HG03442 (cell line): ENCODE data around the gene B3GALNT2.
"Not testable (repeated sequence)": the region's sequence is repeated elsewhere in the genome, so short reads cannot be mapped to it uniquely, and the experiment has no call there.

ENCODE experiments used
- ATAC-seq: cut with Tn5 transposase; IDR thresholded peaks from one replicate; pipeline ENCODE4 v1.9.1; 2021; ENCODE audit warnings: mild to moderate bottlenecking, moderate library complexity; ENCODE audit not compliant: unreplicated experiment

Gene B3GALNT2

DNA sequence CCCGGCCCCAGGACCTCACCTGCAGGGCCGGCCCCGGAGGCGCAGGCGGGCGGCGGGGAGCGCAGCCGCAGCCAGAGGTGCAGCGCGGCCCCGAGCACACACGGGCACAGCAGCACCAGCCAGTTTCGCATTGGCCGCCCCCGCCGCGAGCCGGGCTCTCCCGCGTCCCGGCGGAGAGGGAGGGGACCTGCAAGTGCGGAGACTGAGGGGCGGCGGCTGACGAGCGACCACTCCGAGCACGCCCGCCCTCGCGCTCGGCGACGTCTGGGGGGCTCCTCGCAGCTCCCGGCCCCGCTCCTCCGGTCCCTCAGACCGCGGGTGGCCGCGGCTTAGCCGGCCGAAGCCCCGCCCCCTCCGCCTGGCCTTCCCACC lies at the start of gene B3GALNT2:
B3GALNT2 (minus strand) TSS at position 331 of the 372 bp plus-strand sequence; CDS start at position 131, 200 bp downstream.
- ATAC-seq: peak; percentile 32

GRCh38 chr1:235553112-235553551 lies 48.9 kb upstream of the B3GALNT2 start:
- no peak for ATAC-seq

DNA sequence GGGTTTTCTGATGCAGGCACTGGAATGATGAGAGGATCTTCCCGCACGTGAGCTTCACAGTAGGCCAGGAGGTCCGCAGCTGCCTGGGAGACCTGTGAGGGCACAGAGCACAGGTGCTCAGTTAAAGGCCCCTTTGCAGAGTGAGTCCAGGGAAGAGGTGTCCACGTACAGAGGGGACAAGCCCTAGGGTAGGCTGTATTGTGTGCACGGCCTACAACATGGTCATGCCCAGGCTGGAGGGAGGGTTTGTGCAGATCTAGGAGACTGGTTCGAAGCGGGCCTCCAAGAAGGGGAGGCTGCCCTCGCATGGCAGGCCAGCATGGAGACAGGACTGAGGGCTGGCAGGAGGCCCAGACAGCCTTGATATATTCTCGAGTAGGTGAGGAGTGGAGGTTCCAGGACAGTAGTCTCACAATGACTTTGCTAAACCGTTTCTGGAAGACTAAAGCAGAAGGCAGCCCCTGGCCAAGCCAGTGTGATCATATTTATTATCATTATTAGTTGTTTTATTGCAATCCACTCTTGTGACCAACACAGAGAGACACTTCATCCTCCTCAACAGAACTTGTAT lies 48.0 kb upstream of the B3GALNT2 start:
- ATAC-seq: no peak

GRCh38 chr1:235549351-235550139 lies 45.3 kb upstream of the B3GALNT2 start:
- ATAC-seq: no peak

DNA sequence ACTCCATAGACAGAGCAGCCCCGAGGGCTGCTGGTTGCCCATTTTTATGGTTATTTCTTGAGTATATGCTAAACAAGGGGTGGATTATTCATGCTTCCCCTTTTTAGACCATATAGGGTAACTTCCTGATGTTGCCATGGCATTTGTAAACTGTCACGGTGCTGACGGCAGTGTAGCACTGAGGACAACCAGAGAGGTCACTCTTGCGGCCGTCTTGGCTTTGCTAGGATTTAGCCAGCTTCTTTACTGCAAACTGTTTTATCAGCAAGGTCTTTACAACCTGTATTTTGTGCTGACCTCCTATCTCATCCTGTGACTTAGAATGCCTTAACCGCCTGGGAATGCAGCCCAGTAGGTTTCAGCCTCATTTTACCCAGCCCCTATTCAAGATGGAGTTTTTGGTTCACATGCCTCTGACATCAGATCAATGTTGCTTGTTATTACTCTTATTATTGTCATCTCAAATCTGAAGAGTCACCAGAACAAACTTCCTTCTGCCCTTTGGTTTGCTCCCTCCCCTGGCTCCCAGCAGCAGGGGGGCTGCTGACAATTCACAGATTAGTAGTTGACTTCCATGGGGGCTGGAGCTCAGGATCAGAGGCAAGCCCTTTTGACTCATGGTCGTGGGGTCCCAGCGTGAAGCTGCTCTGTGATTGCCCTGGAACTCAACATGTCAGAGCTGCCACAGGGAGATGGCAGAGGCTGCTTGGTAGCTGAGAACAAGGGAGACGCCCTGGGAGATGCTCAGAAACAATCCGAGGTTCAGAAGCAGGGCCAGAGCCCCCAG lies 42.3 kb upstream of the B3GALNT2 start:
- not testable (repeated sequence) for ATAC-seq

DNA sequence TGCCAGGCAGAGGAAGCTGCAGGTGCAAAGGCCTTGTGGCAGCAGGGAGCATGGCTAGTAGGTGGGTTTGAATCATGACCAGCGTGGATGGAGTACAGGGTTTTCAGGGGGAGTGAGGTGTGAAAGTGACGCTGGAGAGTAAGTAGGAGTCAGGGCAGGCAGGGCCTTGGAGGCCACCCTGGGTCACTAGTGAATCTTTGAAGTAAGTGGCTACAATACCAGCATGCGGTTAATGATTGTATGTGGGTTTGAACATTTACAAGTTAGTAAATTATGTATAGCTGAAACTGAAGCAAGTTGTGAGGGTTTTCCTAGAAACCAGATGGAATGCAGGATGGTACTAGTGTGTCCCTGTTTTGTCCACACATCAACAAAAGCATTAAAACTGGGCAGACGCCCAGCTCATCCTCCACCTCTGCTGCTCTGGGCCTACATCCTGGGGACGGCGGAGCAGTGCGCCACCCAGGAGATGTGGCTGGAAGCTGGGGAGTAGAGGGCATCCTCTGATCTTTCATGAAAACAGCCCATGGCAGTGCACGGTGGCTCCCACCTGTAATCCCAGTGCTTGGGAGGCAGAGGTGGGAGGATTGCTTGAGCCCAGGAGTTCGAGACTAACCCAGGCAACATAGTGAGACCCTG lies 41.2 kb upstream of the B3GALNT2 start:
- ATAC-seq: no peak

DNA sequence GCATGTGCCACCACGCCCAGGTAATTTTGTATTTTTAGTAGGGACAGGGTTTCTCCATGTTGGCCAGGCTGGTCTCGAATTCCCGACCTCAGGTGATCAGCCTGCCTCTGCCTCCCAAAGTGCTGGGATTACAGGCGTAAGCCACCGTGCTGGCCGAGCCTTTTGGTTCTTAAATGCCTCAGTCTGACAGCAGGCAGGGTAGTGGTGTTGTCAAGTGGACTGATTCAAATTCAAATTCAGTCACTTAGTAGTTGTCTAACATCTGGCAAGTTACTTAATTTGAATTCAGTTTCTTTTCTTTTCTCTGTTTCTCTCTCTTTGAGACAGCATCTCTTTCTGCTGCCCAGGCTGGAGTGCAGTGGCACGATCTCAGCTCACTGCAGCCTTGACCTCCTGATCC lies 38.6 kb upstream of the B3GALNT2 start:
- not testable (repeated sequence) for ATAC-seq

- ATAC-seq: no peak
These were observed 29.4 kb upstream of the B3GALNT2 start for GRCh38 chr1:235533476-235534168.

- no peak for ATAC-seq
These were observed 28.1 kb upstream of the B3GALNT2 start for GRCh38 chr1:235532360-235532759.

DNA sequence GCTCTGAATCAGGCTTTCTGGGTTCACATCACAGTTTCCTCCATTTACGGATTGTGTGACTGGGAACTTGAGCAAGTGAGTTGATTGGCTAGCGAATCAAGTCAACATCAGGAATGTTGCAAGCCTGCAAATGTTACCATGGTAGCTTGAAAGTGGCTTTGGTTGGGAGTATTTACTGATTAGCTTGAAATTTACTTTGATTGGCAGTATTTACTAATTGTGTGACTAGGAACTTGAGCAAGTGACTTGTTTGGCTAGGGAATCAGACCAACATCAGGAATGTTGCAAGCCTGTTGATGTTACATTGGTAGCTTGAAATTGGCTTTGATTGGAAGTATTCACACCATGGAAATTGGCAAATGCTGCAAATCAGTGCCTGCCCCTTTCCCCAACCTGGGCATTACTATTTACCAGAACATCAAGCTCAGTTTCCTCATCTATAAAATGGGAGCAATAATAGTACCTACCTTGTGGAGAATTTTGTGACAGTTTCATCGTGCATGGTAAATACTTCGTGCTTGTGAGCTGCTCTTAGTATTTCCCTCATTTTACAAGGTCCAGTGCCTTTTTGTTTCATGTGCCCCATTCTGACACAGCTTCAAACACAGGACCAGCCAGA lies 23.1 kb upstream of the B3GALNT2 start:
- no peak for ATAC-seq

- ATAC-seq: no peak
These were observed 21.1 kb upstream of the B3GALNT2 start for GRCh38 chr1:235525314-235525713.

DNA sequence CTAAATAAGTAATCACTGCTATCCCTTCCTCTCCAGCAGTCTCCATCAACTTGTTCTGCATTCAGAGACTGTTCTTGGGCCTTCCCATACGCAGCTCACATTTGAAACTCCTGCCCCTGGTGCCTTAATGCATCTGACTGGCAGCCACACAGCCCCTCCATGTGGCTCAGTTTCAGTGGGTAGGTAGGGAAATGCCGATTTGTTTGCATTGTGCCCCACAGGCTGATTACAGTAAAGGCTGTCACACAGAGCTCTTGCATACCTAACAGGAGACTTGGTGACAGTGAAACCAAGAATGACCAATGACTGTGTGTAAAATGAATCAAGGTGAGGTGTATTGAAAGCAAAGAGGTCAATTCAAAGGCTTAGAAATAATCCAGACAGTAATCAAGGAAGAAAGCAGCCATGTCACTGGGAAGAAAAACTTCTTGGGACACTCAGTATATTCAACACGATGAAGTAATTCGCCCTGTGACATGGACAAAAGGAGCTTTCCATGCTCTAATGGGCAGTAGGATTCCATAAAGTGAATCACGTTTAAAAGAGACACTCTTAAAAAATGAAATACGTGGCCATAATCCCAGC lies 12.7 kb upstream of the B3GALNT2 start:
- ATAC-seq: peak; percentile 45

DNA sequence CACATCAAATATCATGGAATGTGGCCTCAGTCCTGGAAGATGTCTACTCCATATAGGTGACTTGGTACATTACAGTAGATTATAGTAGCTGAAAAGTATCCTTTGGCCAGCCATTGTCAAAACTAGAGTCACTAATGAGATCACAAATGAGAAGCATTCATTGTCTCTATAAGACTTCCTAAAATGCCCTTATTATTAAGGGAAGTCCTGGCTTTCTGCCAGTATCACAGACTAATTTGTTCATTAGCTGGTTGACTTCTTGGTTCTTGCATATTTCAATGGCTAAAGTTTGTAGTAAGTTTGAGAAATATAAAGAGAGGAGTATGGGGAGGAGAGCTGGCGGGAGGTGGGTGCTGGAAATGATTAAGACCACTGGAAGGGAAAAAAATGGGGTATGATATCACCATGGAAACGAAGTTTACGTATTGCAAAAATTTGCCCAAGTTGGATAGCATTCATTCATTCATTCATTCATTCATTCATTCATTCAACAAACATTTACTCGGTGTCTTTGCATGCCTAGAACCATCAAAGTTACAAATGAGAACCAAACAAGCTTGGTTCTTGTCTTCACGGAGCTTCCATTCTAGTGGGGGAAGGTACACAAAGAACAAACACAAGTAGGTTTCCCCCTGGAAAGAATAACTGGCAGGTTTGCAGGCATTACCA lies 11.7 kb upstream of the B3GALNT2 start:
- no peak for ATAC-seq

DNA sequence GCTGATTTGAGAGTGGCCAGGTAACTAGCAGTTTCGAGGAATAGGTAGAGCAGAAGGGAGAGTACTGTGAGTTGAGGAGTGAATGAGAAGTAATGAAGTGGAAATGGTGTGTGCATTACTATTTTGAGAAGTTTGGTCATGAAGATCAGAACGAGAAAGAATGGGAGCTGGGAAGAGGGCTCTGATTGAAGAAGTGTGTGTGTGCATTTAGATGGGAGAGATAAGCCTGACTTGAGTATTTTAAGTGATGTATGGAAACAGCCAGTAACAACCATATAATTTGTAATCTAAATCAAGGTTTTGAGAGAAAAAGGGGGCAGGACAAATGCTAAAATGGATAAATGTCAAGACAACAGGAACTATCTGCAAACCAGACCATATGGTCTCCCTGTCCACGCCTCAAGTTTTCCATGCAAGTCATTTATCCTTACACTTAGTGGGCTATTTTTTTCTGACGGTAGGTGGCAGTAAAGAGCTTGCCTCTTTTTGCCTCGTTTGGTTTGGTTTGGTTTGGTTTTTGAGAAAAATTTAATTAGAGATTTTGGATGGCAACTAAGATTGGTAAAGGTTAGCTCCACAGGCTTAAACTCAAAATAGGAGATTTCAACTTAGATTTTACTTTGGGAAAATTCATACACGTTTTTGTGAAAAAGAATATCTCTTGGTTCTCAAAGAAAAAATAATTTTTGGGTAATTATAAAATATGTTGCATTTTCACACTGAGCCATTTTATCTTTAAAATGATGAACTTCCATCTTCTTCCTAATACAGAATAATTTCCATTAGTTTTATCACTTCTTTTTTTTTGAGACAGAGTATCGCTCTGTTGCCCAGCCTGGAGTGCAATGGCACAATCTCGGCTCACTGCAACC lies 9.5 kb upstream of the B3GALNT2 start:
- ATAC-seq: no peak

GRCh38 chr1:235511470-235512240 lies 7.4 kb upstream of the B3GALNT2 start:
- ATAC-seq: no peak

DNA sequence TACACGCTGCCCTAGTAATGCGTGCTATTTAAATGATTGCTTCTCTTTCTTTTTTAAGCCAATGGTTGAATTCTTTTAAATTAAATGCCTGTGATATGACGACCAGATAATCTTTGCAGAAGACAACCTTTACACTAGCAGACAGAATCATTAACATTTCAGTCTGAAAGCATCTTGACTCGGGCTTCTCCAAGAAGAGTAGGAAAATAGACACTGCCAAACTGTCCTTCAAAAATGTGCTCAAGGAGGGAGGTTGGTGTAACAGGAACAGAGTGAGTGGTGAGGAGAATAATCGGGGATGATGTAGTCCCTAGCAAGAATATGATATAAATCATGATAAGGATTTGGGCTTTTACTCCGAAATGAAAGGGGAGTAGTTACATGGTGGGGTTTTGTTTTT lies 6.6 kb upstream of the B3GALNT2 start:
- ATAC-seq: no peak

DNA sequence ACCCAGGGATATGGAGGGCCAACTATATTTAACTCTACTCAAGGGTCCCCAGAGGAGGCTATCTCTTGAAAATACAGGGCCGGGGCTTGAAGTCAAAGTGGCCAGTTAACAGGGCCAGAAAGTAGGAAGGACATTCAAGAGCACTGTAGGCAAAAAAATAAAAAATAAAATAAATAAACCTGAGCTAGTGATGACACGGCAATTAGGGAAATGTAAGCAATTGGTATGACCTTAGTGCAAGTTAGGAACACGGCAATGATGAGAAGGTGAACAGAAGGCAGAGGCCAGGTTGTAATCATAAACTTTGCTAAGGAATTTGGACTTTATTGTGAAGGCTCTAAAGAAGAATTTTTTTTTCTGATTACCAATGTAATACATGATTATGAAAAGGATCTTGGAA lies 3.4 kb upstream of the B3GALNT2 start:
- ATAC-seq: no peak
